ENCODE measurements around the gene ONECUT3. TPM values are rescaled to one million over a fixed set of nuclear protein-coding genes. Genes with fewer than 3 reads are reported as not detected.

ONECUT3 gene
- total RNA-seq, 2 donors from 2014 or later = 0.42 TPM; not detected in 1

DNA sequence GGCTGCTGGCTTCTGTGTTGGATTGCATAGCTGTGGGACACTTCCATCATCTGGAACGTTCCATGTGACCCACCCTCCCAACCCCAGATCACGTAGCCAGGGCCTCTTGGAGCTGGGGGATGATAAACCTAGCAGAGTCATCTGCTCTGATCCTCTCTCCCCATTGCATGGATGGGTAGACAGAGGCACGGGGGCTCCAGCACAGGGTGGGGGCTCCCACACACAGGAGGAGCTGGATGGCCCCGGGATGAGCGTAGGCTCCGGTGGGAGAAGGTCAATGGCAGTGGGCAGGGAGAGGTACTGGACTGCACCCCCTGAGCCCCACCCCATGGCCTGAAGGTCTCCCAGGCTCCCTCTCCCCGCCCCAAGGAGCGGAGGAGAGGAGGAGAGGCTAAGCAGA is 33.4 kb downstream of the ONECUT3 start:
- no peaks in the 10 kb centered on the region for H3K4me1 ChIP-seq (ENCODE audit: control insufficient read depth in 1 of 2, low read depth in 2 of 2)
- H3K27ac ChIP-seq = no peak overlapping the region
- no peaks in the 10 kb centered on the region for H3K27me3 ChIP-seq (replicated peaks; ENCODE audit: insufficient read depth)
- DNase-seq (ENCODE audit: low spot score) (no peak), ATAC-seq (ENCODE audit: insufficient number of reproducible peaks, low FRiP score, low read depth) (no peak)
- no peaks in the 10 kb centered on the region for H3K36me3 ChIP-seq
- TF ChIP-seq, protein P1, sequence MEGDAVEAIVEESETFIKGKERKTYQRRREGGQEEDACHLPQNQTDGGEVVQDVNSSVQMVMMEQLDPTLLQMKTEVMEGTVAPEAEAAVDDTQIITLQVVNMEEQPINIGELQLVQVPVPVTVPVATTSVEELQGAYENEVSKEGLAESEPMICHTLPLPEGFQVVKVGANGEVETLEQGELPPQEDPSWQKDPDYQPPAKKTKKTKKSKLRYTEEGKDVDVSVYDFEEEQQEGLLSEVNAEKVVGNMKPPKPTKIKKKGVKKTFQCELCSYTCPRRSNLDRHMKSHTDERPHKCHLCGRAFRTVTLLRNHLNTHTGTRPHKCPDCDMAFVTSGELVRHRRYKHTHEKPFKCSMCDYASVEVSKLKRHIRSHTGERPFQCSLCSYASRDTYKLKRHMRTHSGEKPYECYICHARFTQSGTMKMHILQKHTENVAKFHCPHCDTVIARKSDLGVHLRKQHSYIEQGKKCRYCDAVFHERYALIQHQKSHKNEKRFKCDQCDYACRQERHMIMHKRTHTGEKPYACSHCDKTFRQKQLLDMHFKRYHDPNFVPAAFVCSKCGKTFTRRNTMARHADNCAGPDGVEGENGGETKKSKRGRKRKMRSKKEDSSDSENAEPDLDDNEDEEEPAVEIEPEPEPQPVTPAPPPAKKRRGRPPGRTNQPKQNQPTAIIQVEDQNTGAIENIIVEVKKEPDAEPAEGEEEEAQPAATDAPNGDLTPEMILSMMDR (IDR thresholded peaks at IDR 0.05) = no peak
- H3K9me3 ChIP-seq = peaks cover 5% of the 10 kb centered on the region
- no peak overlapping the region for H3K4me3 ChIP-seq

DNA sequence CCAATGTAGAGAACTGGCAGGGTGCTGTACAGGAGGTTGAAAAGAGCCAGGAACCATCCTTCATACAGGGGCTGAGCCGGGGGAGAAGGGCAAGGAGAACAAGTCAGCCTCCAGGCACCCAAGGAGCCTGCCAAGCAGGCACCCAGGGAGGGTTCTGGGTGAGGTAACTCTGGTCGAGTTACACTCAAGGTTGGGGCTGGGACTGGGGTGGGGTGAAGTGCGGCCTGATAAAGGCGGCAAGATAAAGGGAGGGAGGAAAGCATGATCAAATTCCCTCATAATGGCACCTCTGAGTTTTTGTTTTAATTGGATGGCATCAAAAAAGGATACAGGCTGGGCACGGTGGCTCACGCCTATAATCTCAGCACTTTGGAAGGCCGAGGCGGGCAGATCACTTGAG is 33.8 kb downstream of the ONECUT3 start:
- H3K36me3 ChIP-seq = no peaks in the 10 kb centered on the region
- no peaks in the 10 kb centered on the region for H3K4me1 ChIP-seq (ENCODE audit: control insufficient read depth in 1 of 2, low read depth in 2 of 2)
- TF ChIP-seq, protein P1 (IDR thresholded peaks at IDR 0.05) = no peak
- H3K9me3 ChIP-seq = peaks cover under 1% of the 10 kb centered on the region
- ATAC-seq (ENCODE audit: insufficient number of reproducible peaks, low FRiP score, low read depth) (no peak), DNase-seq (ENCODE audit: low spot score) (no peak)
- no peak overlapping the region for H3K4me3 ChIP-seq
- H3K27ac ChIP-seq = no peak overlapping the region
- no peaks in the 10 kb centered on the region for H3K27me3 ChIP-seq (replicated peaks; ENCODE audit: insufficient read depth)

- Histone ChIP-seq H3K36me3 (no peaks in the 10 kb centered on the region), H3K9me3 (no peaks in the 10 kb centered on the region), H3K4me1 (ENCODE audit: control insufficient read depth in 1 of 2, low read depth in 2 of 2) (no peaks in the 10 kb centered on the region), H3K27ac (no peak overlapping the region), H3K27me3 (replicated peaks; ENCODE audit: insufficient read depth) (no peaks in the 10 kb centered on the region), H3K4me3 (no peak overlapping the region)
- DNase-seq (ENCODE audit: low spot score) = no peak
- TF ChIP-seq, protein P1 (IDR thresholded peaks at IDR 0.05) = no peak
- ATAC-seq (ENCODE audit: insufficient number of reproducible peaks, low FRiP score, low read depth) = no peak
These were observed 36.1 kb downstream of the ONECUT3 start for GRCh38 chr19:1789261-1790041.

DNA sequence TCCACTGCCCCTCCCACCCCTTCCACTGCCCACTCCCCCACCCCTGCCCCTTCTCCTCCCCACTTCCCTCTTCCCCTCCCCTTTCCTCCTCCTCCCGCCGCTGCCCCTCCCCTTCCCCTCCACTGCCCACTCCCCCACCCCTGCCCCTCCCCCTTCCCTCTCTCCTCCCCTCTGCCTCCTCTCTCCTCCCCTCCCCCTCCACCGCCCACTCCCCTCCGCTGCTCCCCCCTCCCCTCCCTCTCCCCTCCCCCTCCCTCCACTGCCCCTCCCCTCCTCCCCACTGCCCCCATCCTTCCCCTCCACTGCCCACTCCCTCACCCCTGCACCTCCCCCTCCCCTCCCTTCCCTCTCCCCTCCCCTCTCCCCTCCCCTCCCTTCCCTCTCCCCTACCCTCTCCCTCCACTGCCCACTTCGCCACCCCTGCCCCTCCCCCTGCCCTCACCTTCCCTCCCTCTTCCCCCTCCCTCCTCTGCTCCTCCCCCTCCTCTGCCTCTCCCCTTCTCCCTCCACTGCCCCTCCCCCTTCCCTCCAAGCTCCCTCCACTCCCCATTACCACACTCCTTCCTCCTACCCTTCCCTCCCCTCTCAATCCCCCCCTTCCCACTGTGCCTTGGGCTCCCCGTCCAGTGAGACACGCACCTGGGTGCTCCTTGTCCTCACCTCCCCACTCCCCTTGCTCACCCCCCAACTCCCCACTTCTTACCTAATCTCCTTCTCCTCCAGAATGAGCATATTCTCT is 36.9 kb downstream of the ONECUT3 start:
- TF ChIP-seq, protein P1 (IDR thresholded peaks at IDR 0.05) = no peak
- no peaks in the 10 kb centered on the region for H3K9me3 ChIP-seq
- ATAC-seq (ENCODE audit: insufficient number of reproducible peaks, low FRiP score, low read depth) (no peak), DNase-seq (ENCODE audit: low spot score) (no peak)
- H3K27ac ChIP-seq = no peak overlapping the region
- H3K27me3 ChIP-seq (replicated peaks; ENCODE audit: insufficient read depth) = no peaks in the 10 kb centered on the region
- no peaks in the 10 kb centered on the region for H3K36me3 ChIP-seq
- no peaks in the 10 kb centered on the region for H3K4me1 ChIP-seq (ENCODE audit: control insufficient read depth in 1 of 2, low read depth in 2 of 2)
- H3K4me3 ChIP-seq = no peak overlapping the region

DNA sequence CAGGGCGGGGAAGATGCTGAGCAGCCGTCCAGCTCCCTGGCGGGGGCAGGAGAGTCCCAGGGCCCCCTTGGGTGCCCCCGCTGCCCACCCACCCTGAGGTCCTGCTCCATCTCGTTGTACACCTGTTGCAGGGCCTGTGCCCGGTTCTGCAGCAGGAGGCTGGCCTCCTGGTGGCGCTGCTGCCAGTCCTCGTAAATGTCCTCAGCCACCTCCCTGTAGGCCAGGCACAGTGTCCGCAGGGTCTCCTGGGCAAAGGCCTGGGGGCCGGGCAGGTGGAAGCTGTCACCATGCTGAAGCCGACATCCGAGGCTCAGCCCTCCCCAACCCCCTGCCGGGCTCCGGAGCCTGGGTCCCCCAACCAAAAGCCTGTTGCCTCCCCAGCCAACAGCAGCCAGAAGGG is 38.6 kb downstream of the ONECUT3 start:
- no peaks in the 10 kb centered on the region for H3K4me1 ChIP-seq (ENCODE audit: control insufficient read depth in 1 of 2, low read depth in 2 of 2)
- no peak for ATAC-seq (ENCODE audit: insufficient number of reproducible peaks, low FRiP score, low read depth)
- DNase-seq (ENCODE audit: low spot score) = no peak
- H3K36me3 ChIP-seq = no peaks in the 10 kb centered on the region
- no peaks in the 10 kb centered on the region for H3K27me3 ChIP-seq (replicated peaks; ENCODE audit: insufficient read depth)
- H3K4me3 ChIP-seq = no peak overlapping the region
- no peak overlapping the region for H3K27ac ChIP-seq
- no peaks in the 10 kb centered on the region for H3K9me3 ChIP-seq
- TF ChIP-seq, protein P1 (IDR thresholded peaks at IDR 0.05) = no peak
